GM19099 (cell line): ENCODE measurements around the gene CPT1B.
A peak's percentile ranks its signal among the peaks of the same experiment; 100 is the strongest.

Source experiments
- POLR2A ChIP-seq: IDR thresholded peaks from 3 replicates; pipeline ENCODE4 v1.6.1; 2011; ENCODE audit warnings: low read depth; ENCODE audit not compliant: insufficient read length; ENCODE audit errors: extremely low read depth

CPT1B gene

DNA sequence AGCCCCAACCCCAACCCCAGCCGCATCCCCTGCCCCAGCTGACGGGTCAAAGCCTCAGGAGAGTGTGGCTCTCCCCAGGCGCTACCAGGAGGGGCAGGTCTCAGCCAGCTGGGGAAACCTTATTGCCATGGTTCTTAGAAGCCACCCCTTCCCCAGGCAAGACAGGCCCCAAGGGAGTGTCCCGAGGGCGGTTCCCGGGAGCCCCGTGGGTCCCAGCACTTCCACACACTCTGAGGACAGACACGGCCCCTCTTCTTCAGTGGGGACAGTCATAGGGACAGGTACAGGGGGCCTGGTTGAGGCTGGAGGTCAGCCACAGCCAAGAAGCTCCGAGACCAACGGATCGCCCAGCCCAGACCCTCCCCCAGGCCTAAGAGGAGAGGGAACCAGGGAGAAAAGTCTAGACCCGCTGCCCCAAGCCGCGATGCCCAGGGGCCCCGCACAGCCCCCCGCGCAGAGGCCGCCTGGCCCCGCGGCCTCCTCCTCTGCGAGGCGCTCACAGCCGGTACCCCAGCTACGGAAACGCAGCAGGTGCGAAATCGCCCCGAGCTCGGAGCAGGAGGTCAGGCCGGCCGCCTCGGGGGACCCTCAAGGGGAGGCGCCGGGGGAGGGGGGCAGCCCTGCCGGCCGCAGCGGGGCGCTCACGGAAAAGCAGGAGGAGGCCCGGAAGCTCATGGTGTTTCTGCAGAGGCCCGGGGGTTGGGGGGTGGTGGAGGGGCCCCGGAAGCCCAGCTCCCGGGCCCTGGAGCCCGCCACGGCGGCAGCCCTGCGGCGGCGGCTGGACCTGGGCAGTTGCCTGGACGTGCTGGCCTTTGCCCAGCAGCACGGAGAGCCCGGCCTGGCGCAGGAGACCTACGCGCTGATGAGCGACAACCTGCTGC, 29.9 kb downstream of the CPT1B start:
- TF ChIP-seq POLR2A, result peak; percentile 70

DNA sequence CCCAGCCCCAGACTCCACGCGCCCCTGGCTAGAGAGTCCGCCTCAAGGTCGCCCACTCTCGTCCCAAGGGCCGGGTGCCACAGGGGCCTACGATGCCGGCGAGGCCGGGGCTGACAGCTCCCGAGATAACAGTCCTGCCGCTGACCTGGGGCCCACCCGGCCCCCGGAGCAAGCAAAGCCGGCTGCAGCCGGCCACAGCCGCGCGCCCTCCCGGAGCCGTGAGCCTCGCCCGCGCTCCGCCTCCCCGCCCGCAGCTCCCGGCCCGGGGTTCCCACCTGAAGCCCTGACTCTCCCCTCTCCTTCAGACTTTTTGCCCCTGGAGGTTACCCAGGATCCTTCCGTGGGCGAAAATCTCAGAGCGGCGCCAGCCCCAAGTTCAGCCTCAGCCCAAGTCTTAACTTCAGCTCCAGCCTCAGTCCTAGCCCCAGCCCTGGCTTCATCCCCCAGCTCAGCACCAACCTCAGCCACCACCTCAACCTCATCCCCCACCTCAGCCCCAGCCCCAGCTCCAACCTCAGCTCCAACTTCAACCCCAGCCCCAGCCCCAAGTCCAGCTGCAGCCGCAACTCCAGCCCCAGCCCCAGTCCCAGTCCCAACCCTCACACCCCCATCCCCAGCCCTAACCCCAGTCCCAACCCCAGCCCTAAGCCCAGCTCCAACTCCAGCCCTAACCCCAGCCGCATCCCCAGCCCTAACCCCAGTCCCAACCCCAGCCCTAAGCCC, 30.8 kb downstream of the CPT1B start:
- TF ChIP-seq POLR2A, result no peak

DNA sequence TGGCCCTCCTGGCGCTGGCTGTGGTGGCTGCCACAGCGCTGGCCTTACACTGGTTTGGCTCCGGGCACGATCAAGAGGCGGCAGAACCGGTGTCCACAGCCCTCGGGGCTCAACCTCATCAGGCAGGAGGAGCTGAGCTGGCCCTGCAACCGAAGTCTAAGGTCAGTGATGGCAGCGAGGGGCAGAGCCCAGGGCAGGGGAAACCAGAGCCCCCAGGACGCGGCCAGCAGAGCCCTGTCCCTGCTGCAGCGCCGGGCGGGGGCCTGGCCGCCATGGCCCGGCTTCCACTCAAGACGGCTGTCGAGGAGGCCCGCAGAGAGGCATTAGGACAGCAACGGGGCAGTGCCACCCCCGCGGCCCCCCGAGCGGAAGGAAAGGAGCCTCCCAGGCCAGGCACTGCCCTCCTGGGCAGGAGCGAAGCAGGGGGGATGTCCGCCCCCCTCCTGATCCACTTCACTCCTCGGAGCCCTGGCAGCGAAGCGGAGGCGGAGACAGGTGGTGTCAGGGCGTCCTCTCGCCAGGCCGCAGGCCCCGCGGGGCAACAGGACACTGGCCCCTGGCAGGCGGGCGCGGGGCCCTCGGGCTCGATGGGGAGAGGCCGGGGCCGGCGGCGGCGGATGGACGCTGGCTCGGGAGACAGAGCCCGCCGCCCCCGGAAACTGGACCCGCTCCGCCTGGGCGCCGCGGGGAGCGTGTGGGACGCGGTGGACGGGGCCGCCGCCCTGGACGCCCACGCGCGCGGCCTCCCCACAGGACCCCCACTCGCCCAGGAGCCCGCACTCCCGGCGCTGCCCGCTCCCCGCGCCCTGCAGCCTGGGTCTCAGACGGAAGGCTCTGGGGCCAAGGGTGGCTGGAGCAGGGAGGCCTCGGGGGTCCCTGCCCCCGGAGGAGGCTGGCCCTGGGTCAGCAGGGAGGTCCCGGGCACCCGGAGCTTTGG, 31.6 kb downstream of the CPT1B start:
- TF ChIP-seq POLR2A, result no peak

DNA sequence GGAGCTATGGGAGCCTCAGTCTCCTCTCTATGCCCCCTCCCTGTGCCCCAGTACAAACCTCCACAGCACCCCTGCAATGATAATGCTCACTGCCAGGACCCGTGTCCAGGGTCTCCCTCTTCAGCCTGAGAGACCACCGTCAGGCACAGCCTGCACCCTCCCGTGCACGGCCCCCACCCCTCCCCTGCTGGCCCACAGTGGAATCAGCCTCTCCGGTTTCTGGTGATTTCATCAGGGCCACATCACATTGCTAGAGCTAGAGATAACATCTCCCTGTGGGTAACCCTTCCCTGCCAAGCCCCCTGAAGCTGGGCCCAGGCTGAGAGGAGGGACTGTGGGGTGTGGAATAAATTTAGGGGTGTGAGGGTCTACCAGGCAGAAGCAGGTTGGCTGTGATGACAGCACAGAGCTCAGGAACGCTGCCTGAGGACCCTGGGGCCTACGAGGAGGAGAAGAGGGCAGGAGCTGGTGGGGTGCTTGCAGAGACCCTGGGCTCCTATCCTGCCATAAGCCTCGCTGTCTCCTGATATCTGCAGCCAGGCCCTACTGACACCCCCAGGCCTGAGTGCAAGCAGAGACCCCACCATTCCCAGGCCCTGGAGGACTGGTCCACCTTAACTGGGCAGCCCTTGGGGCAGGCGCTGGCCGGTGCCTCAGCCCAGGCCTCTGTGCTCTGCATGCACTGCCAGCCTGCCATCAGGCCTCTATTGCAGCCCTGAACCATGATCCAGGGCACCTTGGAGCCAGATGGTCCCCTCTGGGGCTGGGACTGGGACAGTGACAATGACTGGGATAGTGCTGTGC, 32.5 kb downstream of the CPT1B start, which contains the start of gene KLHDC7B:
Gene KLHDC7B, plus strand, starts transcription at position 378 of the 804 bp plus-strand sequence. Its CDS starts 345 bp downstream, at position 723.
- TF ChIP-seq POLR2A, result no peak

DNA sequence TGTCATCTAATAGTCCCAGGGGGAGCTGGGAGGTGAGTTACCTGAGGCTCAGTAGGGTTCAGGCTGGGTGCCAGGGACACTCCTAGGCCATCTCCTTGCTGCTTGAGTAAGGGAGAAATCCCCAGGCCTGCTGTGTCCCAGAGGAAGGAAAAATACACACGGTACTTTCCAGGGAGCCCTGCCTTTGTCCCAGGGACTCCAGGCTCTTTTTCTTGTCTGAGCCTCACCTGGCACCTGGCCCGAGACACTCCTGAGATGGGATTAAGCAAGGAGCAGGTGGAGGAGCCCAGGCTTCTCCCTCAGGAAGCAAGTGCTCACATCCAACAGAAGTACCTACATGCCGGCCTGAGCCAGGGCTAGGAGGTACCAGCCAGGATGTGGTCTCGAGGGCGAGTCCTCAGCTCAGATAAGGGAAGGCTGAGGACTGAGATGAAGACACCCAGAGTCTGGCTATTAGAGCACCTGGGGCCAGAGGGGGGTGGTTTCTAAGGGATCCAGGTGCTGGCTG, 33.4 kb downstream of the CPT1B start:
- TF ChIP-seq POLR2A, result peak; percentile 17

DNA sequence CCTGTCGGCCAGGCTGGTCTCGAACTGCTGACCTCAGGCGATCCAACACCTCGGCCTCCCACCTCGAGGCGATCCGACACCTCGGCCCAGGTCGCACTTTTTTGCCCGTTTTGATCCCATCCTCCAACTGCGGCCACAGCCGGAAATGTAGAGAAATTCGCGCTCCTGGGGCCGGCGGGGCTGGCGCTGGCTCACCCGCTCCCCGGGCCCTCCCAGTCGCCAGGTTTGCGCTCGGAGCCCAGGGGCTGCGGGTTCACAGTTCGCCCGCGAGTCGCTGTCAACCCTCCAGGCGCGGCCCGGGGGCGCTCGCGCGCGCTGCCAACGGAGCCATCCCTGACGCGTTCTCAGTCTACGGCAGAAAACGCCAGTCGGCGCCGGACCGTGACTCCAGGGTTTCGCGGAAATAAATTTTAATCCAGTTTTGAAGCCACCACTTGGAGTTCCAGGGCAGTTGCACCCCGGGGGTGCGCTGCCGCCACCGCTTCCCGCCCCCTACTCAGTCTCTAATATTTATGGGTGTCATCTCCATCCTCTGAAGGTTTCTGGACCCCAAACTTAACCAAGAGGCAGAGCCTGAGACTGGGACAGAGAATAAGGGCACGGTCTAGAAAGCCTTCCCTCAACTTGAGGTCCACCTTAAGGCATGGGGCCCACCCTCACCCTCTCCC, 34.0 kb downstream of the CPT1B start:
- TF ChIP-seq POLR2A, result peak; percentile 27

DNA sequence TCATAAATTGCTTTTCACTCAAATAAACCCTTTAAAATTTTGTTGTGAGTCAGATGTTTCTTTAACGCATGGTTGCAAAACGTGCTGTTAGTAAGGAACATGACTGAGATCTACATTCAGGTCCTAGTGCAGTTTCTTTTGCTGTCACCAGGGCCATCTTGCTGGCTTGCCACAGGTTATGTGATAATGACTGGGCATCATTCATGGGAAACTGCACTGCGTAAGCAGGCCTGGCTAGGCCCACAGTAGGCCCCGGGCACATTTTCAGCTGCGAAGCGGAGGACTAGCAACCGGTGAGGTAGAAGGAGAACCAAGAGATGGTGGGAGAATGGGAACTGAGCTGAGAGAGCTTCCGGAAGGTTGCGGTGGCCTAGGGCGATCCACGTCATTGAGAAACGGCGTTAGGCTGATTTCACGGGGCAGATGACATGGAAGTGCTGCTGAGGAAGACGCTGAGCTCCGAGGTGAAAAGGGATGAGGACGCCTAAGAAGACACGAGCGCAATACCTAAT, 35.8 kb downstream of the CPT1B start:
- peak; percentile 78 for TF ChIP-seq POLR2A

DNA sequence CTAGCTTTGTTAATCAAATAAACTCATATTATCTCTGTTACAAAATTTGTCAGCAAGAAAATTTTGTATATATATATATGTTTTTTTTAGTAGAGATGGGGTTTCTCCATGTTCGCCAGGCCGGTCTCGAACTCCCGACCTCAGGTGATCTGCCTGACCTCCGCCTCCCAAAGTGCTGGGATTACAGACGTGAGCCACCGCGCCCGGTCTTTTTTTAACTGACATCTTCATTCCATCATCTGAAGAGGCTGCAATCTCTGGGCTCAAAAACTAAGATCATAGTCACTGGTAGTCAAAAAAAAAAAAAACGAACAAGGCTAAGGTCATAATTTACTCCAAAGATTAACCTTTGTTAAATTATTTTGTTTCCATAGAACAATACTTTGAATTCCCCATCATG, 37.8 kb downstream of the CPT1B start:
- TF ChIP-seq POLR2A, result no peak

DNA sequence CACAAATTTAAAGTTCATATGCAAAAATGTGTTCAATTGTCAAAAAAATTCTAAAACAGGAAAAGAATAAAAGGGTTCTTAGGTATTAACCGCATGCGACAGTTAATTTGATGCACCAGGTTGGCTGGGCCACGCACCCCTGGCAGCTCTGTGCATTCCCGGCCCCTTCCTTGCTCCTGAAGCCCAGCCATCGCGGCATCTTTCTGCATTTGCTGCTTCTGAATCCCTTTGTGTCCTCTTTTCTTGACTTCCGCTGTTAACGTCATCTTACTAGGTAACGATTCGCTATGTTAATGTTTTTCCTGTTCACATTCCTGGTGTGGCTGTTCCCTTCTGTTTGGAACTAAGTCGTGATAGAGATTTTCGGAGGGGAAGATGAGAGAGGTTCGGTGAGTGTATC, 40.5 kb downstream of the CPT1B start:
- no peak for TF ChIP-seq POLR2A

DNA sequence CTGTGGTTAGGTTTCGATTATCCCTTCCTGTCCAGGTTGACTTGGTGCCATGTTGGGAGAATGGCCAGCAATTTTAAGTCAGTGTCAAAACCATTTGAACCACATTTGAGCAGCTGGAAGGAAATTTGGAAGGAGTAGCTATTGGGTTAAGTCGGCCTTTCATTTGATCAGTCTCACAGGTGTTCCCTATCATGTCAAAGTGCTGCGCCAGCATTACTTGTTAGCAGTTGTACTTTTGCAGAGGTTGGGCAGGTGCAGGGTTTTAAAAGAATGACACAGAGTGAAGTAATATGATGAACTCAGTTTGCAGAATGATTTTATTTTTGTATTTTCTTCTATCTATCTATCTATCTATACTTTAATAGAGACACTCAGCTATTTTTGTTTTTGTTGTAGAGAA, 42.0 kb downstream of the CPT1B start:
- no peak for TF ChIP-seq POLR2A

DNA sequence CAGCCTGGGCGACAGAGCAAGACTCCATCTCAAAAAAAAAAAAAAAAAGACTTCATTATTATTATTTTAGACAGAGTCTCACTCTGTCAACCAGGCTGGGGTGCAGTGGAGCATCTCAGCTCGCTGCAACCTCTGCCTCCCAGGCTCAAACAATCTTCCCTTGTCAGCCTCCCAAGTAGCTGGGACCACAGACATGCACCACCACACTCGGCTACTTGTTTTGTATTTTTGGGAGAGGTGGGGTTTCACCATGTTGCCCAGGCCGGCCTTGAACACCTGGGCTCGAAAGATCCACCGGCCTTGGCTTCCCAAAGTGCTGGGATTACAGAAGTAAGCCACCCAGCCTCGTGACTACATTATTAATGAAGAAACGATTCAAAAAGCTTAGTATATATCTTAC, 43.1 kb downstream of the CPT1B start:
- peak; percentile 32 for TF ChIP-seq POLR2A

DNA sequence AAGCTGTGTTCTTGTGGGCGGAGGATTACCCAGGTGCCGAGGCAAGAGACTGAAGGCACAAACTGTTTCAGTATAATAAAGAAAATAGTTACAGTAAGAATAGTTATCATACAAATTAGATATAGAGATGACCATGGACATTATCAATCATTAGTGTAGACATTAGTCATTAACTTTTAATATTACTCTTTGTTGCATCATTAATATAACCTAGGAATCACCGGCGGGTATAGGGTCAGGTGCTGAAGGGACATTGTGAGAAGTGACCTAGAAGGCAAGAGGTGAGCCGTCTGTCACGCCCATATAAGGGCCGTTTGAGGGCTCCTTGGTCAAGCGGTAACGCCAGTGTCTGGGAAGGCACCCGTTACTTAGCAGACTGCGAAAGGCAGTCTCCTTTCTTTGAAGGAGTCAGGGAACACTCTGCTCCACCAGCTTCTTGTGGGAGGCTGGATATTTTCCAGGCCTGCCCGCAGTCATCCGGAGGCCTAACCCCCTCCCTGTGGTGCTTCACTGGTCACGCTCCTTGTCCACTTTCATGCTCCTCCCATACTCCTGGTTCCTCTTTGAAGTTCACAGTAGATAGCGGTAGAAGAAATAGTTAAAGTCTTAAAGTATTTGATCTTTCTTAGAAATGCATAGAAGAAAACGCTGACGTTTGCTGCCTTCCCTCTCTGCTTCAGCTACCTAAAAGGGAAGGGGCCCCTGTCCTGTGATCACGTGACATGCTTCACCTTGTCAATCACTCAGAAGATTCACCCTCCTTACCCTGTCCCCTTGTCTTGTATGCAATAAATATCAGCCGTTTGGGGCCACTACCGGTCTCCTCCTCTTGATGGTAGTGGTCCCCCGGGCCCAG, 44.1 kb downstream of the CPT1B start:
- TF ChIP-seq POLR2A, result peak; percentile 17
